HepG2 (cell line): ENCODE data around the gene CXCR1.

ENCODE experiments used
- ARID3A ChIP-seq: IDR thresholded peaks from 2 replicates; pipeline ENCODE4 v1.6.1; 2012; ENCODE audit warnings: low read depth, low read length, improper control_type of control experiment
- ARNT ChIP-seq: fragments of 450-650 bp; IDR thresholded peaks from 2 replicates; pipeline ENCODE4 v1.6.1; 2017
- EZH2 ChIP-seq: conservative IDR thresholded peaks from 2 replicates; pipeline ENCODE4 v1.6.1; 2012; ENCODE audit warnings: mild to moderate bottlenecking, low read depth, low read length, moderate library complexity
- HDAC1 ChIP-seq: sonication (generic); formaldehyde crosslinking; IDR thresholded peaks from 2 replicates; pipeline ENCODE4 v1.5.1; 2020; ENCODE audit warnings: mild to moderate bottlenecking, missing genetic modification reagents
- TAF1 ChIP-seq: sonication (generic); formaldehyde crosslinking; IDR thresholded peaks from 2 replicates; pipeline ENCODE4 v1.4.0; 2020; ENCODE audit warnings: missing genetic modification reagents
- ZNF10 ChIP-seq: sonication (generic); formaldehyde crosslinking; IDR thresholded peaks from 2 replicates; pipeline ENCODE4 v1.4.0; 2020; ENCODE audit warnings: mild to moderate bottlenecking, low read depth, missing genetic modification reagents, borderline replicate concordance
- ZNF460 ChIP-seq: sonication (generic); formaldehyde crosslinking; IDR thresholded peaks from 2 replicates; pipeline ENCODE4 v1.5.1; 2020; ENCODE audit warnings: missing genetic modification reagents, mild to moderate bottlenecking, borderline replicate concordance
- ZNF737 ChIP-seq: sonication (generic); formaldehyde crosslinking; IDR thresholded peaks from 2 replicates; pipeline ENCODE4 v1.5.0; 2020; ENCODE audit warnings: missing genetic modification reagents, mild to moderate bottlenecking, borderline replicate concordance

GRCh38 chr2:218169757-218170546 is 3.2 kb upstream of the CXCR1 start:
- no peak for TF ChIP-seq TAF1 (CRISPR knock-in tag)
- no peak for TF ChIP-seq HDAC1 (CRISPR knock-in tag)
- TF ChIP-seq ARNT = no peak
- TF ChIP-seq EZH2 = no peak
- no peak for TF ChIP-seq ZNF460 (CRISPR knock-in tag)
- TF ChIP-seq ZNF737 (CRISPR knock-in tag) = no peak
- TF ChIP-seq ZNF10 (CRISPR knock-in tag) = no peak
- TF ChIP-seq ARID3A = no peak
